Measurements from ENCODE around the gene FRMPD1. TPM values are rescaled to one million over a fixed set of nuclear protein-coding genes. Genes with fewer than 3 reads are reported as not detected.
"Not testable (repeated sequence)": the region's sequence is repeated elsewhere in the genome, so short reads cannot be mapped to it uniquely, and the experiment has no call there.

The FRMPD1 gene
- total and polyA plus RNA-seq, 2 experiments from 2014 or later, result not detected

GRCh38 chr9:37761511-37761910, 110.8 kb downstream of the FRMPD1 start:
- in situ Hi-C loops (cut with MboI), result no loop called here
- TF ChIP-seq EZH2phosphoT487 (IDR thresholded peaks at IDR 0.05; ENCODE audit: insufficient read depth, low read depth) (no peak), EZH2 (IDR thresholded peaks at IDR 0.05; ENCODE audit: insufficient read depth, poor library complexity, severe bottlenecking) (no peak)
- Histone ChIP-seq H4K20me1 (ENCODE audit: insufficient read depth) (no peaks in the 10 kb centered on the region), H3K79me2 (ENCODE audit: insufficient read depth) (no peaks in the 10 kb centered on the region), H3F3A (ENCODE audit: insufficient read depth) (peaks cover 25% of the 10 kb centered on the region), H3K27me3 (replicated peaks; ENCODE audit: insufficient read depth) (no peaks in the 10 kb centered on the region), H3K4me1 (ENCODE audit: insufficient read depth) (peaks cover 17% of the 10 kb centered on the region), H3K4me3 (no peak overlapping the region), H3K9ac (peak overlapping the region; percentile 3; the same call in 1 of the 2 replicates), H2AFZ (no peak overlapping the region), H3K36me3 (ENCODE audit: low read depth) (no peaks in the 10 kb centered on the region), H3K9me2 (ENCODE audit: insufficient read depth) (no peaks in the 10 kb centered on the region), H3K9me3 (ENCODE audit: low read depth) (no peaks in the 10 kb centered on the region), H3K27ac (peak overlapping the region; percentile 65), H3K4me2 (ENCODE audit: unreplicated experiment) (no peak overlapping the region)
- DNase-seq, result peak; percentile 80
- WGBS, 2 experiments (ENCODE audit: low coverage in 1 of 2, low lambda C conversion rate in 2 of 2, missing lambda C conversion rate in 2 of 2), result 21 to 24% methylated on average over 3 of the region's 3 CpGs

- H3K4me2 ChIP-seq (ENCODE audit: unreplicated experiment); H4K20me1 ChIP-seq (ENCODE audit: insufficient read depth); H3K4me3 ChIP-seq; H3K9me2 ChIP-seq (ENCODE audit: insufficient read depth); in situ Hi-C loops (cut with MboI); H3K9ac ChIP-seq; H3K27ac ChIP-seq; H3K9me3 ChIP-seq (ENCODE audit: low read depth); DNase-seq; H3K36me3 ChIP-seq (ENCODE audit: low read depth); H2AFZ ChIP-seq; H3K79me2 ChIP-seq (ENCODE audit: insufficient read depth); H3K27me3 ChIP-seq (replicated peaks; ENCODE audit: insufficient read depth): not testable (repeated sequence)
- 78 to 81% methylated on average over 5 to 6 of the region's 6 CpGs for WGBS, 2 experiments (ENCODE audit: low coverage in 1 of 2, low lambda C conversion rate in 2 of 2, missing lambda C conversion rate in 2 of 2)
- H3K4me1 ChIP-seq (ENCODE audit: insufficient read depth), result peaks cover 14% of the 10 kb centered on the region
- H3F3A ChIP-seq (ENCODE audit: insufficient read depth), result peaks cover 20% of the 10 kb centered on the region
These were observed 114.5 kb downstream of the FRMPD1 start for GRCh38 chr9:37765263-37765662.

- H3K4me2 ChIP-seq (ENCODE audit: unreplicated experiment), result no peak overlapping the region
- in situ Hi-C loops (cut with MboI), result no loop called here
- H4K20me1 ChIP-seq (ENCODE audit: insufficient read depth), result no peaks in the 10 kb centered on the region
- H3K36me3 ChIP-seq (ENCODE audit: low read depth), result no peaks in the 10 kb centered on the region
- H3K27ac ChIP-seq, result no peak overlapping the region
- no peak overlapping the region for H3K9ac ChIP-seq
- H3K27me3 ChIP-seq (replicated peaks; ENCODE audit: insufficient read depth), result no peaks in the 10 kb centered on the region
- H2AFZ ChIP-seq, result no peak overlapping the region
- H3K79me2 ChIP-seq (ENCODE audit: insufficient read depth), result no peaks in the 10 kb centered on the region
- H3K9me3 ChIP-seq (ENCODE audit: low read depth), result no peaks in the 10 kb centered on the region
- 89% methylated on average over 5 of the region's 5 CpGs for WGBS, 2 experiments (ENCODE audit: low coverage in 1 of 2, low lambda C conversion rate in 2 of 2, missing lambda C conversion rate in 2 of 2)
- H3F3A ChIP-seq (ENCODE audit: insufficient read depth), result no peaks in the 10 kb centered on the region
- peaks cover 4% of the 10 kb centered on the region; the same call in 1 of the 2 replicates for H3K4me1 ChIP-seq (ENCODE audit: insufficient read depth)
- H3K4me3 ChIP-seq, result no peak overlapping the region
- DNase-seq, result no peak
- no peak for TF ChIP-seq EZH2 (IDR thresholded peaks at IDR 0.05; ENCODE audit: insufficient read depth, poor library complexity, severe bottlenecking)
- no peak for TF ChIP-seq EZH2phosphoT487 (IDR thresholded peaks at IDR 0.05; ENCODE audit: insufficient read depth, low read depth)
- H3K9me2 ChIP-seq (ENCODE audit: insufficient read depth), result no peaks in the 10 kb centered on the region
These were observed 118.6 kb downstream of the FRMPD1 start for GRCh38 chr9:37769306-37769705.

DNA sequence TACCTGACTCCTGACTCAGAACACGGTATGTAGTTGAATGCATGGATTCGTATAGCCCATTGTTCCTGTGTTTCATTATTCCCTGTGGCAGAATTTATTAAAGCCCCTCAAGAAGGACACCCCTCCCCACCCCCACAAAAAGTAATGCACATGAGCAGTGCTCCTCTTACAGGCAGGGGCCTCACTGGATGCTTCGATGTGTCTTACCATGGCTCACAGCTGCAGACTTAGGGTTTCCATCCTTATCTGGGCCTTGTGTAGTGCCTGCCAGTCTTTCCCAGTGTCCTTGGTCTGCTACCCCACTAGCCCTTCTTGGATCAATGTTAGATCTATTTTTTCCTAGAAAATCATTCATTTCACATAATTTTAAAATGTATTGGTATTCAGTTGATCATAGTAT, 119.2 kb downstream of the FRMPD1 start:
- H3K36me3 ChIP-seq (ENCODE audit: low read depth), result no peaks in the 10 kb centered on the region
- H3F3A ChIP-seq (ENCODE audit: insufficient read depth), result peaks cover 4% of the 10 kb centered on the region; the same call in 1 of the 2 replicates
- in situ Hi-C loops (cut with MboI), result no loop called here
- H3K9me3 ChIP-seq (ENCODE audit: low read depth), result no peaks in the 10 kb centered on the region
- H3K4me1 ChIP-seq (ENCODE audit: insufficient read depth), result peaks cover 11% of the 10 kb centered on the region
- WGBS, 2 experiments (ENCODE audit: low coverage in 1 of 2, low lambda C conversion rate in 2 of 2, missing lambda C conversion rate in 2 of 2), result 93 to 95% methylated on average over 3 of the region's 3 CpGs
- DNase-seq, result no peak
- no peaks in the 10 kb centered on the region for H3K27me3 ChIP-seq (replicated peaks; ENCODE audit: insufficient read depth)
- TF ChIP-seq EZH2 (IDR thresholded peaks at IDR 0.05; ENCODE audit: insufficient read depth, poor library complexity, severe bottlenecking) (no peak), EZH2phosphoT487 (IDR thresholded peaks at IDR 0.05; ENCODE audit: insufficient read depth, low read depth) (no peak)
- H2AFZ ChIP-seq, result no peak overlapping the region
- H3K9me2 ChIP-seq (ENCODE audit: insufficient read depth), result no peaks in the 10 kb centered on the region
- no peak overlapping the region for H3K9ac ChIP-seq
- no peak overlapping the region for H3K4me2 ChIP-seq (ENCODE audit: unreplicated experiment)
- no peak overlapping the region for H3K4me3 ChIP-seq
- no peaks in the 10 kb centered on the region for H3K79me2 ChIP-seq (ENCODE audit: insufficient read depth)
- no peak overlapping the region for H3K27ac ChIP-seq
- no peaks in the 10 kb centered on the region for H4K20me1 ChIP-seq (ENCODE audit: insufficient read depth)
